ENCODE measurements around the gene SEZ6. TPM values are rescaled to one million over a fixed set of nuclear protein-coding genes. Genes with fewer than 3 reads are reported as not detected.

The SEZ6 gene
- total RNA-seq, 8 experiments from 2014 or later: 1.5 to 29.2 (median 11.4) TPM

GRCh38 chr17:28963841-28964240, 42.0 kb downstream of the SEZ6 start:
- ATAC-seq (replicated peaks in 6 of 8): no peak
- H3K27ac ChIP-seq: no peak overlapping the region
- WGBS, 10 experiments: 100% methylated on average over 1 of the region's 8 CpGs; no CpG with 5 or more reads in 9 of the 10 experiments
- H3K4me3 ChIP-seq: no peak overlapping the region
- in situ Hi-C loops (cut with MboI; ENCODE audit: low pct_unique_long_range_greater_than_20kb in 2 of 9, low sequenced_read_pairs in 9 of 9, unreplicated experiment in 9 of 9): loop anchor here in 5 of 9 experiments (10.0 kb wide), 3 partner anchors 141 to 161 kb away; no protein-coding TSS in a partner anchor
- peaks cover 18 to 19% of the 10 kb centered on the region in 2 donors for H3K4me1 ChIP-seq (replicated peaks in 1 of 2)

GRCh38 chr17:28963055-28963611, 42.7 kb downstream of the SEZ6 start:
- Histone ChIP-seq H3K4me1 (replicated peaks in 1 of 2) (peaks cover 11 to 12% of the 10 kb centered on the region in 2 donors), H3K4me3 (no peak overlapping the region), H3K27ac (no peak overlapping the region)
- WGBS, 10 experiments: 0 to 60% (median 0%) methylated on average over 1 to 4 of the region's 6 CpGs; no CpG with 5 or more reads in 4 of the 10 experiments
- no peak for ATAC-seq (replicated peaks in 6 of 8)
- in situ Hi-C loops (cut with MboI; ENCODE audit: low pct_unique_long_range_greater_than_20kb in 2 of 9, low sequenced_read_pairs in 9 of 9, unreplicated experiment in 9 of 9): loop anchor here in 5 of 9 experiments (10.0 kb wide), 3 partner anchors 142 to 162 kb away; no protein-coding TSS in a partner anchor

- no peak for ATAC-seq (replicated peaks in 6 of 8)
- 44 to 100% (median 75%) methylated on average over 1 to 5 of the region's 7 CpGs; no CpG with 5 or more reads in 5 of the 10 experiments for WGBS, 10 experiments
- H3K4me3 ChIP-seq: no peak overlapping the region
- H3K4me1 ChIP-seq (replicated peaks in 1 of 2): peaks cover 0 to 2% of the 10 kb centered on the region in 2 donors
- H3K27ac ChIP-seq: no peak overlapping the region
- in situ Hi-C loops (cut with MboI; ENCODE audit: low pct_unique_long_range_greater_than_20kb in 2 of 9, low sequenced_read_pairs in 9 of 9, unreplicated experiment in 9 of 9): loop anchor here in 5 of 9 experiments (10.0 kb wide), 3 partner anchors 143 to 163 kb away; no protein-coding TSS in a partner anchor
Measured at GRCh38 chr17:28961391-28961790, 44.4 kb downstream of the SEZ6 start.

- Histone ChIP-seq H3K27ac (no peak overlapping the region), H3K4me3 (no peak overlapping the region), H3K4me1 (replicated peaks in 1 of 2) (no peaks in the 10 kb centered on the region)
- in situ Hi-C loops (cut with MboI; ENCODE audit: low pct_unique_long_range_greater_than_20kb in 2 of 9, low sequenced_read_pairs in 9 of 9, unreplicated experiment in 9 of 9): loop anchor here in 5 of 9 experiments (10.0 kb wide), 3 partner anchors 144 to 164 kb away; no protein-coding TSS in a partner anchor
- WGBS, 10 experiments: 60 to 100% (median 80%) methylated on average over 1 to 4 of the region's 18 CpGs; no CpG with 5 or more reads in 5 of the 10 experiments
- no peak for ATAC-seq (replicated peaks in 6 of 8)
Measured at GRCh38 chr17:28960256-28961061, 45.4 kb downstream of the SEZ6 start.

- Histone ChIP-seq H3K4me1 (replicated peaks in 1 of 2) (no peaks in the 10 kb centered on the region), H3K27ac (no peak overlapping the region), H3K4me3 (no peak overlapping the region)
- ATAC-seq (replicated peaks in 6 of 8): no peak
- in situ Hi-C loops (cut with MboI; ENCODE audit: low pct_unique_long_range_greater_than_20kb in 2 of 9, low sequenced_read_pairs in 9 of 9, unreplicated experiment in 9 of 9): no loop called here
- WGBS, 10 experiments: 60 to 83% (median 79%) methylated on average over 2 to 4 of the region's 9 CpGs; no CpG with 5 or more reads in 6 of the 10 experiments
Measured at GRCh38 chr17:28959471-28959871, 46.4 kb downstream of the SEZ6 start.

- no peak for ATAC-seq (replicated peaks in 6 of 8)
- Histone ChIP-seq H3K4me3 (no peak overlapping the region), H3K4me1 (replicated peaks in 1 of 2) (no peaks in the 10 kb centered on the region), H3K27ac (no peak overlapping the region)
- WGBS, 10 experiments: 66 to 90% (median 79%) methylated on average over 4 to 8 of the region's 18 CpGs; no CpG with 5 or more reads in 6 of the 10 experiments
- in situ Hi-C loops (cut with MboI; ENCODE audit: low pct_unique_long_range_greater_than_20kb in 2 of 9, low sequenced_read_pairs in 9 of 9, unreplicated experiment in 9 of 9): no loop called here
Measured at GRCh38 chr17:28958820-28959455, 46.9 kb downstream of the SEZ6 start.

GRCh38 chr17:28957992-28958355, 47.9 kb downstream of the SEZ6 start:
- no peak for ATAC-seq (replicated peaks in 6 of 8)
- no peak overlapping the region for H3K4me3 ChIP-seq
- in situ Hi-C loops (cut with MboI; ENCODE audit: low pct_unique_long_range_greater_than_20kb in 2 of 9, low sequenced_read_pairs in 9 of 9, unreplicated experiment in 9 of 9): no loop called here
- WGBS, 10 experiments: 60 to 90% (median 67%) methylated on average over 1 to 3 of the region's 7 CpGs; no CpG with 5 or more reads in 5 of the 10 experiments
- peaks cover 5% of the 10 kb centered on the region in 2 donors for H3K4me1 ChIP-seq (replicated peaks in 1 of 2)
- no peak overlapping the region for H3K27ac ChIP-seq

- H3K27ac ChIP-seq: no peak overlapping the region
- in situ Hi-C loops (cut with MboI; ENCODE audit: low pct_unique_long_range_greater_than_20kb in 2 of 9, low sequenced_read_pairs in 9 of 9, unreplicated experiment in 9 of 9): no loop called here
- no peak for ATAC-seq (replicated peaks in 6 of 8)
- H3K4me3 ChIP-seq: no peak overlapping the region
- WGBS, 10 experiments: 20 to 100% (median 90%) methylated on average over 1 to 7 of the region's 13 CpGs; no CpG with 5 or more reads in 1 of the 10 experiments
- H3K4me1 ChIP-seq (replicated peaks in 1 of 2): peaks cover 9% of the 10 kb centered on the region in 2 donors
Measured at GRCh38 chr17:28957277-28957991, 48.4 kb downstream of the SEZ6 start.

- in situ Hi-C loops (cut with MboI; ENCODE audit: low pct_unique_long_range_greater_than_20kb in 2 of 9, low sequenced_read_pairs in 9 of 9, unreplicated experiment in 9 of 9): no loop called here
- WGBS, 10 experiments: 83% methylated on average over 1 of the region's 3 CpGs; no CpG with 5 or more reads in 9 of the 10 experiments
- Histone ChIP-seq H3K4me3 (no peak overlapping the region), H3K27ac (no peak overlapping the region), H3K4me1 (replicated peaks in 1 of 2) (peaks cover 9% of the 10 kb centered on the region in 2 donors)
- ATAC-seq (replicated peaks in 6 of 8): no peak
Measured at GRCh38 chr17:28956861-28957260, 49.0 kb downstream of the SEZ6 start.

GRCh38 chr17:28956112-28956511, 49.7 kb downstream of the SEZ6 start:
- ATAC-seq (replicated peaks in 6 of 8): no peak

GRCh38 chr17:28955408-28955807, 50.4 kb downstream of the SEZ6 start:
- H3K27ac ChIP-seq: no peak overlapping the region
- in situ Hi-C loops (cut with MboI; ENCODE audit: low pct_unique_long_range_greater_than_20kb in 2 of 9, low sequenced_read_pairs in 9 of 9, unreplicated experiment in 9 of 9): no loop called here
- 20 to 93% (median 76%) methylated on average over 1 to 4 of the region's 5 CpGs; no CpG with 5 or more reads in 4 of the 10 experiments for WGBS, 10 experiments
- no peak for ATAC-seq (replicated peaks in 6 of 8)
- peaks cover 9% of the 10 kb centered on the region in 2 donors for H3K4me1 ChIP-seq (replicated peaks in 1 of 2)
- H3K4me3 ChIP-seq: no peak overlapping the region

More at GRCh38 chr17:28956112-28956511, 49.7 kb downstream of the SEZ6 start:
- in situ Hi-C loops (cut with MboI; ENCODE audit: low pct_unique_long_range_greater_than_20kb in 2 of 9, low sequenced_read_pairs in 9 of 9, unreplicated experiment in 9 of 9): no loop called here
- 20% methylated on average over 1 of the region's 7 CpGs; no CpG with 5 or more reads in 9 of the 10 experiments for WGBS, 10 experiments
- H3K27ac ChIP-seq: no peak overlapping the region
- H3K4me1 ChIP-seq (replicated peaks in 1 of 2): peaks cover 9% of the 10 kb centered on the region in 2 donors
- H3K4me3 ChIP-seq: no peak overlapping the region

- in situ Hi-C loops (cut with MboI; ENCODE audit: low pct_unique_long_range_greater_than_20kb in 2 of 9, low sequenced_read_pairs in 9 of 9, unreplicated experiment in 9 of 9): no loop called here
- H3K4me3 ChIP-seq: no peak overlapping the region
- H3K4me1 ChIP-seq (replicated peaks in 1 of 2): peaks cover 9% of the 10 kb centered on the region in 2 donors
- WGBS, 10 experiments: 0 to 100% (median 56%) methylated on average over 1 to 2 of the region's 2 CpGs; no CpG with 5 or more reads in 5 of the 10 experiments
- no peak overlapping the region for H3K27ac ChIP-seq
- ATAC-seq (replicated peaks in 6 of 8): no peak
Measured at GRCh38 chr17:28954886-28955285, 50.9 kb downstream of the SEZ6 start.

Measured in motor neuron (in vitro differentiated cells).